SK-N-SH (cell line): Measurements from ENCODE around the gene CNP. TPM values are rescaled to one million over a fixed set of nuclear protein-coding genes. Genes with fewer than 3 reads are reported as not detected.

Experiments used
- CTCF ChIA-PET: fragments of 300-600, 350-600 bp; formaldehyde crosslinking; extraction: SDS; loops from one replicate; lab custom pipeline; 2021; lab: Yijun Ruan, JAX
- POLR2A ChIA-PET: fragments of 350-600 bp; sonication (Branson Sonifier 250); formaldehyde crosslinking; extraction: SDS; loops from one replicate; lab custom pipeline; 2020; ENCODE audit warnings: antibody characterized with exemption, inconsistent platforms; lab: Yijun Ruan, JAX
- DNase-seq: peaks from one replicate; pipeline ENCODE4 v3.0.0; 2012
- H2AFZ ChIP-seq: fragments of 200-600 bp; sonication (generic); 2 replicates; pipeline ENCODE4 v1.8.1; 2016; ENCODE audit warnings: antibody characterized with exemption, mild to moderate bottlenecking, low read depth
- H3F3A ChIP-seq: fragments of 200-600 bp; sonication (generic); replicated peaks from 2 replicates; pipeline ENCODE3; 2016; ENCODE audit warnings: antibody characterized with exemption, mild to moderate bottlenecking; ENCODE audit not compliant: insufficient read depth
- H3K27ac ChIP-seq, 2 experiments: fragments of 200-500 bp in 1 of 2; fragments of 200-600 bp in 1 of 2; sonication (Bioruptor generic) in 1 of 2; sonication (generic), shearing (Covaris generic) in 1 of 2; 2 replicates each; pipeline versions ENCODE4 v1.5.1 to v1.6.1; 2014 to 2016; ENCODE audit warnings: low read depth in 2 of 2, inconsistent platforms in 1 of 2, low read length in 1 of 2, mild to moderate bottlenecking in 1 of 2, mixed read lengths in 1 of 2
- H3K27me3 ChIP-seq: fragments of 200-600 bp; sonication (generic), shearing (Covaris generic); 2 replicates; pipeline ENCODE4 v1.6.1; 2016; ENCODE audit warnings: mixed run types; ENCODE audit not compliant: insufficient read depth
- H3K36me3 ChIP-seq, 2 experiments: fragments of 200-500 bp in 1 of 2; fragments of 200-600 bp in 1 of 2; sonication (Bioruptor generic) in 1 of 2; sonication (generic) in 1 of 2; replicated peaks in 1 of 2; 2 replicates each; pipeline versions ENCODE3 to v1.5.1; 2014 to 2016; ENCODE audit warnings: low read length in 1 of 2, mild to moderate bottlenecking in 1 of 2; ENCODE audit not compliant: insufficient read depth in 2 of 2, control insufficient read depth in 1 of 2
- H3K4me1 ChIP-seq, 2 experiments: fragments of 200-500 bp in 1 of 2; fragments of 200-600 bp in 1 of 2; sonication (Bioruptor generic) in 1 of 2; sonication (generic), shearing (Covaris generic) in 1 of 2; 2 replicates each; pipeline versions ENCODE4 v1.5.1 to v1.6.1; 2014 to 2016; ENCODE audit warnings: low read depth in 1 of 2, low read length in 1 of 2, mixed run types in 1 of 2; ENCODE audit not compliant: insufficient read depth in 2 of 2, control insufficient read depth in 1 of 2
- H3K4me2 ChIP-seq: fragments of 200-600 bp; sonication (generic), shearing (Covaris generic); 2 replicates; pipeline ENCODE4 v1.6.1; 2017; ENCODE audit warnings: mixed run types
- H3K4me3 ChIP-seq, 2 experiments: fragments of 200-500 bp in 1 of 2; fragments of 200-600 bp in 1 of 2; sonication (Bioruptor generic) in 1 of 2; sonication (generic), shearing (Covaris generic) in 1 of 2; 2 replicates each; pipeline versions ENCODE4 v1.5.1 to v1.8.1; 2014 to 2016; ENCODE audit warnings: low read depth in 2 of 2, inconsistent platforms in 1 of 2, low read length in 1 of 2, mild to moderate bottlenecking in 1 of 2, mixed read lengths in 1 of 2, moderate library complexity in 1 of 2
- H3K79me2 ChIP-seq: fragments of 200-600 bp; sonication (generic); 2 replicates; pipeline ENCODE4 v1.8.1; 2017; ENCODE audit warnings: mild to moderate bottlenecking; ENCODE audit not compliant: insufficient read depth
- H3K9ac ChIP-seq: fragments of 200-600 bp; sonication (generic); 2 replicates; pipeline ENCODE4 v1.6.1; 2017; ENCODE audit warnings: mixed run types
- H3K9me2 ChIP-seq: fragments of 200-600 bp; sonication (generic); 2 replicates; pipeline ENCODE4 v1.6.1; 2017; ENCODE audit warnings: mixed run types
- H3K9me3 ChIP-seq: fragments of 200-600 bp; sonication (generic); 2 replicates; pipeline ENCODE4 v1.6.1; 2017; ENCODE audit warnings: mixed run types, mild to moderate bottlenecking, moderate library complexity
- H4K20me1 ChIP-seq: fragments of 200-600 bp; sonication (generic); 2 replicates; pipeline ENCODE4 v1.6.1; 2017; ENCODE audit warnings: mild to moderate bottlenecking, mixed run types; ENCODE audit not compliant: insufficient read depth
- CHD2 ChIP-seq: fragments of 150-350 bp; IDR thresholded peaks from 2 replicates; pipeline ENCODE4 v1.6.1; 2018; ENCODE audit warnings: low read length; ENCODE audit not compliant: partially characterized antibody
- ELF1 ChIP-seq: IDR thresholded peaks from 2 replicates; pipeline ENCODE4 v1.4.0; 2012
- EZH2phosphoT487 ChIP-seq: fragments of 200-600 bp; sonication (generic); IDR thresholded peaks from 2 replicates; pipeline ENCODE4 v1.6.1; 2017; ENCODE audit warnings: low read depth, mixed run types, mild to moderate bottlenecking, antibody characterized with exemption, moderate library complexity, borderline replicate concordance
- FOSL2 ChIP-seq: IDR thresholded peaks from 2 replicates; pipeline ENCODE4 v1.4.0; 2012; ENCODE audit warnings: low read depth, mild to moderate bottlenecking, moderate library complexity, borderline replicate concordance
- FOXM1 ChIP-seq: IDR thresholded peaks from 2 replicates; pipeline ENCODE4 v1.4.0; 2012; ENCODE audit warnings: low read depth, mild to moderate bottlenecking
- GATA2 ChIP-seq: sonication (generic); formaldehyde crosslinking; IDR thresholded peaks from 2 replicates; pipeline ENCODE4 v1.5.0; 2020; ENCODE audit warnings: mild to moderate bottlenecking, missing genetic modification reagents
- MEF2A ChIP-seq: IDR thresholded peaks from 2 replicates; pipeline ENCODE4 v1.4.0; 2012; ENCODE audit warnings: low read depth, borderline replicate concordance
- MXI1 ChIP-seq: IDR thresholded peaks from 2 replicates; pipeline ENCODE4 v1.6.1; 2012; ENCODE audit warnings: mild to moderate bottlenecking, low read depth, low read length, improper control_type of control experiment
- RCOR1 ChIP-seq: fragments of 150-350 bp; IDR thresholded peaks from 2 replicates; pipeline ENCODE4 v1.6.1; 2017; ENCODE audit warnings: antibody characterized with exemption, low read length
- RFX5 ChIP-seq: IDR thresholded peaks from 2 replicates; pipeline ENCODE4 v1.6.1; 2012; ENCODE audit warnings: mild to moderate bottlenecking, improper control_type of control experiment, low read length
- RXRA ChIP-seq: IDR thresholded peaks from 2 replicates; pipeline ENCODE4 v1.4.0; 2012; ENCODE audit warnings: low read depth, mild to moderate bottlenecking, borderline replicate concordance
- SIN3A ChIP-seq: IDR thresholded peaks from 2 replicates; pipeline ENCODE4 v1.6.1; 2012; ENCODE audit warnings: low read depth, mild to moderate bottlenecking, low read length, moderate library complexity, borderline replicate concordance
- TCF12 ChIP-seq: IDR thresholded peaks from 2 replicates; pipeline ENCODE4 v1.4.0; 2012
- TEAD4 ChIP-seq: IDR thresholded peaks from 2 replicates; pipeline ENCODE4 v1.4.0; 2012; ENCODE audit warnings: mild to moderate bottlenecking, borderline replicate concordance; ENCODE audit not compliant: insufficient read depth
- YY1 ChIP-seq: IDR thresholded peaks from 2 replicates; pipeline ENCODE4 v1.4.0; 2012; ENCODE audit warnings: low read depth, mild to moderate bottlenecking
- WGBS: methylation state at CpG from one replicate; pipeline ENCODE4 v1.1.6; 2017; ENCODE audit warnings: low lambda C conversion rate; 5-methylcytosine and 5-hydroxymethylcytosine counted together
- polyA plus RNA-seq, 3 experiments: library from polyadenylated mRNA; depleted of rRNA; stranded (reverse); fragments of >200 nt; gene quantifications; 2 replicates each; pipeline ENCODE4 v1.2.3, GENCODE V29; 2012
- TF ChIP-seq, protein P1 (sequence below): IDR thresholded peaks from 2 replicates; pipeline ENCODE4 v1.4.0; 2012; ENCODE audit warnings: low read depth, borderline replicate concordance
- TF ChIP-seq, protein P2 (sequence below): IDR thresholded peaks from 2 replicates; pipeline ENCODE4 v1.6.1; 2012; ENCODE audit warnings: mild to moderate bottlenecking, low read depth, low read length, moderate library complexity
- TF ChIP-seq, protein P3 (sequence below): fragments of 200-600 bp; sonication (generic); IDR thresholded peaks from 2 replicates; pipeline ENCODE4 v1.6.1; 2017; ENCODE audit warnings: antibody characterized with exemption, mild to moderate bottlenecking, moderate library complexity

CNP gene
- polyA plus RNA-seq, 1 of the 3 experiments (the other 2 are of a cell fraction), result 54.8 TPM

GRCh38 chr17:41966463-41967140, at the start of gene CNP (continued):
- TF ChIP-seq, protein P1, sequence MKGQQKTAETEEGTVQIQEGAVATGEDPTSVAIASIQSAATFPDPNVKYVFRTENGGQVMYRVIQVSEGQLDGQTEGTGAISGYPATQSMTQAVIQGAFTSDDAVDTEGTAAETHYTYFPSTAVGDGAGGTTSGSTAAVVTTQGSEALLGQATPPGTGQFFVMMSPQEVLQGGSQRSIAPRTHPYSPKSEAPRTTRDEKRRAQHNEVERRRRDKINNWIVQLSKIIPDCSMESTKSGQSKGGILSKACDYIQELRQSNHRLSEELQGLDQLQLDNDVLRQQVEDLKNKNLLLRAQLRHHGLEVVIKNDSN, result no peak
- TF ChIP-seq RXRA (no peak), RCOR1 (no peak), TEAD4 (no peak), CHD2 (peak; percentile 99)
- TF ChIP-seq, protein P2, sequence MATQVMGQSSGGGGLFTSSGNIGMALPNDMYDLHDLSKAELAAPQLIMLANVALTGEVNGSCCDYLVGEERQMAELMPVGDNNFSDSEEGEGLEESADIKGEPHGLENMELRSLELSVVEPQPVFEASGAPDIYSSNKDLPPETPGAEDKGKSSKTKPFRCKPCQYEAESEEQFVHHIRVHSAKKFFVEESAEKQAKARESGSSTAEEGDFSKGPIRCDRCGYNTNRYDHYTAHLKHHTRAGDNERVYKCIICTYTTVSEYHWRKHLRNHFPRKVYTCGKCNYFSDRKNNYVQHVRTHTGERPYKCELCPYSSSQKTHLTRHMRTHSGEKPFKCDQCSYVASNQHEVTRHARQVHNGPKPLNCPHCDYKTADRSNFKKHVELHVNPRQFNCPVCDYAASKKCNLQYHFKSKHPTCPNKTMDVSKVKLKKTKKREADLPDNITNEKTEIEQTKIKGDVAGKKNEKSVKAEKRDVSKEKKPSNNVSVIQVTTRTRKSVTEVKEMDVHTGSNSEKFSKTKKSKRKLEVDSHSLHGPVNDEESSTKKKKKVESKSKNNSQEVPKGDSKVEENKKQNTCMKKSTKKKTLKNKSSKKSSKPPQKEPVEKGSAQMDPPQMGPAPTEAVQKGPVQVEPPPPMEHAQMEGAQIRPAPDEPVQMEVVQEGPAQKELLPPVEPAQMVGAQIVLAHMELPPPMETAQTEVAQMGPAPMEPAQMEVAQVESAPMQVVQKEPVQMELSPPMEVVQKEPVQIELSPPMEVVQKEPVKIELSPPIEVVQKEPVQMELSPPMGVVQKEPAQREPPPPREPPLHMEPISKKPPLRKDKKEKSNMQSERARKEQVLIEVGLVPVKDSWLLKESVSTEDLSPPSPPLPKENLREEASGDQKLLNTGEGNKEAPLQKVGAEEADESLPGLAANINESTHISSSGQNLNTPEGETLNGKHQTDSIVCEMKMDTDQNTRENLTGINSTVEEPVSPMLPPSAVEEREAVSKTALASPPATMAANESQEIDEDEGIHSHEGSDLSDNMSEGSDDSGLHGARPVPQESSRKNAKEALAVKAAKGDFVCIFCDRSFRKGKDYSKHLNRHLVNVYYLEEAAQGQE, result no peak

GRCh38 chr17:41917192-41917591, 49.4 kb upstream of the CNP start:
- ChIA-PET CTCF (interaction anchor here (0.7 to 2.8 kb wide), 6 partner anchors 9 to 34 kb away, joined by 3 to 21 read pairs (median 4); no protein-coding TSS in a partner anchor), POLR2A (interaction anchor here (1.5 to 3.3 kb wide), 3 partner anchors 9 to 100 kb away, joined by 6 to 21 read pairs (median 17); partner anchors contain the start of genes DNAJC7 and ODAD4)
- Histone ChIP-seq H4K20me1 (peaks cover 52% of the 10 kb centered on the region), H3K4me3 (peak overlapping the region; percentile 80 to 82), H2AFZ (no peak overlapping the region), H3K4me2 (peak overlapping the region; percentile 89), H3F3A (peaks cover 15% of the 10 kb centered on the region), H3K79me2 (peaks cover 66% of the 10 kb centered on the region), H3K9me3 (no peaks in the 10 kb centered on the region), H3K36me3 (peaks cover 15 to 19% of the 10 kb centered on the region in 2 experiments), H3K27me3 (no peaks in the 10 kb centered on the region), H3K9me2 (no peaks in the 10 kb centered on the region), H3K4me1 (peaks cover 22 to 36% of the 10 kb centered on the region in 2 experiments; a peak in 2 of 4 replicates), H3K9ac (peak overlapping the region; percentile 91), H3K27ac (peak overlapping the region; percentile 84 to 90; a peak in 2 of 4 replicates)
- TF ChIP-seq ELF1 (no peak), YY1 (no peak), SIN3A (no peak), TCF12 (no peak), RXRA (no peak), GATA2 (no peak), MEF2A (no peak), EZH2phosphoT487 (no peak), FOSL2 (no peak), RFX5 (no peak), MXI1 (no peak), FOXM1 (no peak), RCOR1 (no peak)
- TF ChIP-seq, protein P1, result no peak
- TF ChIP-seq, protein P3, sequence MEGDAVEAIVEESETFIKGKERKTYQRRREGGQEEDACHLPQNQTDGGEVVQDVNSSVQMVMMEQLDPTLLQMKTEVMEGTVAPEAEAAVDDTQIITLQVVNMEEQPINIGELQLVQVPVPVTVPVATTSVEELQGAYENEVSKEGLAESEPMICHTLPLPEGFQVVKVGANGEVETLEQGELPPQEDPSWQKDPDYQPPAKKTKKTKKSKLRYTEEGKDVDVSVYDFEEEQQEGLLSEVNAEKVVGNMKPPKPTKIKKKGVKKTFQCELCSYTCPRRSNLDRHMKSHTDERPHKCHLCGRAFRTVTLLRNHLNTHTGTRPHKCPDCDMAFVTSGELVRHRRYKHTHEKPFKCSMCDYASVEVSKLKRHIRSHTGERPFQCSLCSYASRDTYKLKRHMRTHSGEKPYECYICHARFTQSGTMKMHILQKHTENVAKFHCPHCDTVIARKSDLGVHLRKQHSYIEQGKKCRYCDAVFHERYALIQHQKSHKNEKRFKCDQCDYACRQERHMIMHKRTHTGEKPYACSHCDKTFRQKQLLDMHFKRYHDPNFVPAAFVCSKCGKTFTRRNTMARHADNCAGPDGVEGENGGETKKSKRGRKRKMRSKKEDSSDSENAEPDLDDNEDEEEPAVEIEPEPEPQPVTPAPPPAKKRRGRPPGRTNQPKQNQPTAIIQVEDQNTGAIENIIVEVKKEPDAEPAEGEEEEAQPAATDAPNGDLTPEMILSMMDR, result no peak
- TF ChIP-seq, protein P2, result no peak
- WGBS, result 65% methylated on average over 4 of the region's 4 CpGs
- no peak for DNase-seq
